K562 (cell line): Measurements from ENCODE around the gene PRDX2. TPM values are rescaled to one million over a fixed set of nuclear protein-coding genes. Genes with fewer than 3 reads are reported as not detected.

Source experiments
- C11orf30 ChIP-seq: fragments of 450-650 bp; IDR thresholded peaks from 2 replicates; pipeline ENCODE4 v1.6.1; 2016; ENCODE audit warnings: low read depth, mild to moderate bottlenecking
- FOS ChIP-seq: IDR thresholded peaks from 3 replicates; pipeline ENCODE4 v1.6.1; 2011; ENCODE audit not compliant: insufficient read length; ENCODE audit errors: extremely low read depth
- HNRNPL ChIP-seq: fragments of 200-400 bp; formaldehyde crosslinking; IDR thresholded peaks from 2 replicates; pipeline ENCODE4 v1.6.1; 2017; ENCODE audit warnings: low read depth, mild to moderate bottlenecking, low read length
- KLF13 ChIP-seq: fragments of 450-650 bp; IDR thresholded peaks from 2 replicates; pipeline ENCODE4 v1.6.1; 2016; ENCODE audit warnings: missing genetic modification characterization, low read depth, mild to moderate bottlenecking, missing compliant biosample characterization, moderate library complexity, borderline replicate concordance
- NCOA4 ChIP-seq: fragments of 450-650 bp; IDR thresholded peaks from 2 replicates; pipeline ENCODE4 v1.6.1; 2018; ENCODE audit warnings: mild to moderate bottlenecking; ENCODE audit not compliant: partially characterized antibody
- NFIX ChIP-seq: fragments of 250-450 bp; sonication (Bioruptor Pico); IDR thresholded peaks from 2 replicates; pipeline ENCODE4 v1.4.0; 2020; ENCODE audit warnings: low read depth, mild to moderate bottlenecking, moderate library complexity
- PHF8 ChIP-seq: fragments of 200-600 bp; sonication (generic); IDR thresholded peaks from 2 replicates; pipeline ENCODE4 v1.6.1; 2012; ENCODE audit warnings: mixed run types, mild to moderate bottlenecking, inconsistent platforms, low read length, moderate library complexity, borderline replicate concordance
- POLR2G ChIP-seq: fragments of 200-400 bp; formaldehyde crosslinking; IDR thresholded peaks from 2 replicates; pipeline ENCODE4 v1.6.1; 2017; ENCODE audit warnings: low read depth, mild to moderate bottlenecking, antibody characterized with exemption, low read length, moderate library complexity
- PPARD ChIP-seq: fragments of 250-450 bp; sonication (Bioruptor Pico); IDR thresholded peaks from 2 replicates; pipeline ENCODE4 v1.8.0; 2022; ENCODE audit warnings: inconsistent platforms, mild to moderate bottlenecking, moderate library complexity
- RNF2 ChIP-seq: sonication (generic); IDR thresholded peaks from 2 replicates; pipeline ENCODE4 v1.6.1; 2016
- SNIP1 ChIP-seq: fragments of 450-650 bp; IDR thresholded peaks from 2 replicates; pipeline ENCODE4 v1.7.1; 2017; ENCODE audit warnings: low read depth, mild to moderate bottlenecking
- XRCC3 ChIP-seq: fragments of 450-650 bp; IDR thresholded peaks from 2 replicates; pipeline ENCODE4 v1.6.1; 2017; ENCODE audit warnings: mild to moderate bottlenecking, moderate library complexity
- ZC3H11A ChIP-seq: IDR thresholded peaks from 2 replicates; pipeline ENCODE4 v1.6.1; 2012; ENCODE audit warnings: low read depth, low read length, improper control_type of control experiment
- ZNF232 ChIP-seq: sonication (generic); formaldehyde crosslinking; IDR thresholded peaks from 2 replicates; pipeline ENCODE4 v1.8.0; 2022; ENCODE audit warnings: mild to moderate bottlenecking, missing genetic modification reagents
- ZNF384 ChIP-seq: IDR thresholded peaks from 2 replicates; pipeline ENCODE4 v1.6.1; 2012; ENCODE audit warnings: low read depth, low read length, improper control_type of control experiment
- ZNF444 ChIP-seq: fragments of 250-450 bp; sonication (Bioruptor Pico); IDR thresholded peaks from 2 replicates; pipeline ENCODE4 v1.4.0; 2020; ENCODE audit warnings: mild to moderate bottlenecking, moderate library complexity
- ZNF830 ChIP-seq: fragments of 250-450 bp; sonication (Bioruptor Pico); IDR thresholded peaks from 2 replicates; pipeline ENCODE4 v1.5.0; 2021; ENCODE audit warnings: mild to moderate bottlenecking
- polyA plus RNA-seq, 8 experiments: library from polyadenylated mRNA; depleted of rRNA in 4 of 8; stranded (reverse) in 5 of 8; unstranded in 3 of 8; fragments of >200 nt; fragmentation: Nextera tagmentation in 2 of 8; fragmentation: Illumina TruSeq in 1 of 8; extraction: Ambion mirVana in 2 of 8; extraction: Trizol in 1 of 8; gene quantifications; 2 replicates each; pipeline versions ENCODE4 v1.2.1 to v1.2.3, GENCODE V29; 2011 to 2014; ENCODE audit warnings: inconsistent platforms in 1 of 8, missing spikeins in 1 of 8
- total RNA-seq, 7 experiments: library from RNA; depleted of rRNA in 6 of 7; stranded (reverse); fragments of >200 nt in 6 of 7; fragmentation: Illumina TruSeq in 2 of 7; extraction: Trizol in 2 of 7; gene quantifications; 2 replicates each; pipeline versions ENCODE4 v1.2.1 to v1.2.3, GENCODE V29; 2011 to 2021; ENCODE audit warnings: low replicate concordance in 1 of 7
- TF ChIP-seq, protein P1 (sequence below): sonication (generic); formaldehyde crosslinking; IDR thresholded peaks from 2 replicates; pipeline ENCODE4 v1.8.0; 2022; ENCODE audit warnings: missing genetic modification reagents, mild to moderate bottlenecking, moderate library complexity, borderline replicate concordance
- TF ChIP-seq, protein P2 (sequence below): fragments of 450-650 bp; IDR thresholded peaks from 2 replicates; pipeline ENCODE4 v1.6.1; 2016; ENCODE audit warnings: borderline replicate concordance
- TF ChIP-seq, protein P3 (sequence below), 2 experiments: IDR thresholded peaks; 2 replicates each; pipeline ENCODE4 v1.6.1; 2011; ENCODE audit warnings: borderline replicate concordance in 1 of 2, control low read depth in 1 of 2, low read depth in 1 of 2, low read length in 1 of 2, mild to moderate bottlenecking in 1 of 2, mixed read lengths in 1 of 2, moderate library complexity in 1 of 2; ENCODE audit not compliant: insufficient read depth in 1 of 2, insufficient read length in 1 of 2, poor library complexity in 1 of 2, severe bottlenecking in 1 of 2; ENCODE audit errors: extremely low read depth in 1 of 2
- TF ChIP-seq, protein P4 (sequence below): sonication (generic); formaldehyde crosslinking; IDR thresholded peaks from 2 replicates; pipeline ENCODE4 v1.9.0; 2022; ENCODE audit warnings: mild to moderate bottlenecking, missing genetic modification reagents

PRDX2 gene
- total and polyA plus RNA-seq, 9 of the 15 experiments (the other 6 are each of a cell fraction or from before 2014, with no cell fraction given) = 206 to 1,183 (median 415) TPM

DNA sequence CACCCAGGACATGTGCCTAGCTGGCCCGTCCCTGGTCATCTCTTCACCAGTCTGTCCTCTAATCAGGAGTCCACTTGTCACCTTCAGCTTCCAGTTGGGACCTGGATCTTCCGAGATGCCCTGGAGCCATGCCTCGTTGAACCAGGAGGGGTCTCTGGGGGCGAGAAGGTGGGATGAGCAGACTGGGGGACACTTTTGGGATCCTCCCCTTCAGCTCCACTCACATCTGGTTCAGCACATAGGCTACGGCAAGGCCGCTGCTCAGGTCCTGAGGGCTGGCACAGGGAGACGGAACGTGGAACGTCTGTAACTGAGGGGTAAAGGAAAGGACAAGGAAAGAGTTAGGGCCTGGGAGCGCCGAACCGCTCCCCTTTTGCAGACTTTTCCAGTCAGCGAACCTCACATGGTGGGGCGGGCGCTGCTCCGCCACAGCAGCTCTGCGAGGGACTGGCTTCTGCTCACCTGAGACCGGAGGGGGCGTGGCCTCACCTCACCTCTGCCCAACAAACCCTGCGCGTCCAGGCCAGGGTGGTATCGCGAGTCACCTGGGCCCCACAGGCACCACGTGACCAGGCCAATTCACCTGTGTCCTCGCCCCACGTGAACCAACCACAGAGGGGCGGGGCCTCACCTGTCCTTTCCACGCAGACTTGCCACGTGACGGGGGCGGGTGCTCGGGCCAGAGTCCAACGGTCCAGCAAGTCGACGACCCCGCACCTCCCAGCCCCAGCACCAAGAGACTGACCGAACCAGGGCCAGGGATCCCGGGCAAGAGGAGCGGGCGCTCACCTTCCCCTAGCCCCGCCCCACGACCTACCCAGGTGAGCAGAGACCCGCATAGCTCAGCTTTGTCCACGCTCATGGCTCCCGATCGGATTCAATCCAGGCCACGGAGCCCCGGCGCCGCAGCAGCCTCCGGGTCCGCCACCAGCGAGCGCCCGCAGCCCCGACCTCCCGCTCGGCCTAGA lies 26.7 kb downstream of the PRDX2 start, which contains the start of gene HOOK2 (continued):
- TF ChIP-seq, protein P1, sequence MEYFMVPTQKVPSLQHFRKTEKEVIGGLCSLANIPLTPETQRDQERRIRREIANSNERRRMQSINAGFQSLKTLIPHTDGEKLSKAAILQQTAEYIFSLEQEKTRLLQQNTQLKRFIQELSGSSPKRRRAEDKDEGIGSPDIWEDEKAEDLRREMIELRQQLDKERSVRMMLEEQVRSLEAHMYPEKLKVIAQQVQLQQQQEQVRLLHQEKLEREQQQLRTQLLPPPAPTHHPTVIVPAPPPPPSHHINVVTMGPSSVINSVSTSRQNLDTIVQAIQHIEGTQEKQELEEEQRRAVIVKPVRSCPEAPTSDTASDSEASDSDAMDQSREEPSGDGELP (CRISPR knock-in tag) = 0 out of 2 replicates have a peak, but pooled peaks have one; percentile 37
- TF ChIP-seq, protein P2, sequence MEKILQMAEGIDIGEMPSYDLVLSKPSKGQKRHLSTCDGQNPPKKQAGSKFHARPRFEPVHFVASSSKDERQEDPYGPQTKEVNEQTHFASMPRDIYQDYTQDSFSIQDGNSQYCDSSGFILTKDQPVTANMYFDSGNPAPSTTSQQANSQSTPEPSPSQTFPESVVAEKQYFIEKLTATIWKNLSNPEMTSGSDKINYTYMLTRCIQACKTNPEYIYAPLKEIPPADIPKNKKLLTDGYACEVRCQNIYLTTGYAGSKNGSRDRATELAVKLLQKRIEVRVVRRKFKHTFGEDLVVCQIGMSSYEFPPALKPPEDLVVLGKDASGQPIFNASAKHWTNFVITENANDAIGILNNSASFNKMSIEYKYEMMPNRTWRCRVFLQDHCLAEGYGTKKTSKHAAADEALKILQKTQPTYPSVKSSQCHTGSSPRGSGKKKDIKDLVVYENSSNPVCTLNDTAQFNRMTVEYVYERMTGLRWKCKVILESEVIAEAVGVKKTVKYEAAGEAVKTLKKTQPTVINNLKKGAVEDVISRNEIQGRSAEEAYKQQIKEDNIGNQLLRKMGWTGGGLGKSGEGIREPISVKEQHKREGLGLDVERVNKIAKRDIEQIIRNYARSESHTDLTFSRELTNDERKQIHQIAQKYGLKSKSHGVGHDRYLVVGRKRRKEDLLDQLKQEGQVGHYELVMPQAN = peak; percentile 63; the same call in 1 of the 2 replicates
- TF ChIP-seq KLF13 (peak; percentile 50; the same call in 1 of the 2 replicates), FOS (no peak), HNRNPL (no peak), ZNF444 (CRISPR knock-in tag) (no peak), ZC3H11A (no peak), ZNF830 (CRISPR knock-in tag) (peak; percentile 77; the same call in 1 of the 2 replicates), SNIP1 (no peak), ZNF384 (no peak), ZNF232 (no peak), PHF8 (peak; percentile 81; the same call in 1 of the 2 replicates), NCOA4 (no peak), C11orf30 (no peak), XRCC3 (no peak), POLR2G (peak; percentile 78), PPARD (CRISPR knock-in tag) (no peak), RNF2 (no peak), NFIX (CRISPR knock-in tag) (no peak)
- TF ChIP-seq, protein P3, sequence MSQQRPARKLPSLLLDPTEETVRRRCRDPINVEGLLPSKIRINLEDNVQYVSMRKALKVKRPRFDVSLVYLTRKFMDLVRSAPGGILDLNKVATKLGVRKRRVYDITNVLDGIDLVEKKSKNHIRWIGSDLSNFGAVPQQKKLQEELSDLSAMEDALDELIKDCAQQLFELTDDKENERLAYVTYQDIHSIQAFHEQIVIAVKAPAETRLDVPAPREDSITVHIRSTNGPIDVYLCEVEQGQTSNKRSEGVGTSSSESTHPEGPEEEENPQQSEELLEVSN (IDR thresholded peaks at IDR 0.05; ENCODE audit: borderline replicate concordance in 1 of 2, extremely low read depth in 1 of 2, insufficient read depth in 1 of 2, insufficient read length in 1 of 2, low read depth in 1 of 2, low read length in 1 of 2, poor library complexity in 1 of 2, severe bottlenecking in 1 of 2) = peak; percentile 21 to 31
- TF ChIP-seq, protein P4, sequence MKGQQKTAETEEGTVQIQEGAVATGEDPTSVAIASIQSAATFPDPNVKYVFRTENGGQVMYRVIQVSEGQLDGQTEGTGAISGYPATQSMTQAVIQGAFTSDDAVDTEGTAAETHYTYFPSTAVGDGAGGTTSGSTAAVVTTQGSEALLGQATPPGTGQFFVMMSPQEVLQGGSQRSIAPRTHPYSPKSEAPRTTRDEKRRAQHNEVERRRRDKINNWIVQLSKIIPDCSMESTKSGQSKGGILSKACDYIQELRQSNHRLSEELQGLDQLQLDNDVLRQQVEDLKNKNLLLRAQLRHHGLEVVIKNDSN (CRISPR knock-in tag) = peak; percentile 94
